DMS153 treated with DMSO at 0.1 percent for 48 hours (cell line): Measurements from ENCODE around the gene PSMC5.
"Not testable (repeated sequence)": the region's sequence is repeated elsewhere in the genome, so short reads cannot be mapped to it uniquely, and the experiment has no call there.

Experiments
- DNase-seq: peaks from one replicate; lab custom pipeline; 2025; ENCODE audit not compliant: unreplicated experiment; lab: John Stamatoyannopoulos, UW

PSMC5 gene

DNA sequence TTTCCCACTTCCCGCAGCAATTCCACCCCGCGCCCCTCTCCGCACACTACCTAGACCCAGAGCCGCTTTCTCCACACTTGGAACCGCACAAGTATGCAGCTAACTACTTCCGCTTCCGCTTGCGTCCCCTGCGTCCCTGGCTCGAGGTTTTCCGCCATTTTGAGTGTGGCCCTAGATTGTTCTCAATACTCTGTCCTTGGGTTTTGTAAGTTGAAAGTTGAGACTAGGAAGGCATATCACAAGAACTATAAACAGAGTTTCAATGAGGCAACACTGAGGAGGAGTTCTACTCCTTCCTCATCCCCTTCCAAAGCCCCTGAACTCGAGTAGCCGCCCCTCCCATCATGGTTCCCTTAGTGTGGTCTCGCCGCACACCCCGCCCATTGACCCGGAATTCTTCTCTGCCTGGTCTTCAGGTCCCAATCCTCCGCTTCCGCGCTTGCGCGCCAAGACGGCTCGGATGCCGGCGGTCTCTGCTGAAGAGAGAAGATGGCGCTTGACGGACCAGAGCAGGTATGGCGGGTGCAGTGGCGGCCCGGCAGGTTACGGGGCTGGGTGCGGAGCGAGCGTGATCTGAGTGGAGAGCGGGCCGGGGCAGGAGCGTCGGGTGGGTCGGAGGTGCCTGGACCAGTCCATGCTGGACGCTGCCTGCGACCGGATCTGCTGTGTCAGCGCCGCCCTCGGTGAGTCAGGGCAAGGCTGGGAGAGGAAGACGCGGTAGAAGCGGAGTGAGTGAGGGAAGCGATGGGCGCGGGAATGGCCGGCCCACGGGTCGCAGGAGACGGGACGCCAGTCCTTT, at the start of gene PSMC5, which contains the start of gene FTSJ3:
Gene PSMC5 (plus strand): TSS at position 430 of the 799 bp plus-strand sequence. CDS start 60 bp downstream, at position 490.
Gene FTSJ3 (minus strand): TSS at position 662 of the 799 bp plus-strand sequence. CDS start 761 bp downstream, outside the sequence.
- DNase-seq: peak; percentile 90

DNA sequence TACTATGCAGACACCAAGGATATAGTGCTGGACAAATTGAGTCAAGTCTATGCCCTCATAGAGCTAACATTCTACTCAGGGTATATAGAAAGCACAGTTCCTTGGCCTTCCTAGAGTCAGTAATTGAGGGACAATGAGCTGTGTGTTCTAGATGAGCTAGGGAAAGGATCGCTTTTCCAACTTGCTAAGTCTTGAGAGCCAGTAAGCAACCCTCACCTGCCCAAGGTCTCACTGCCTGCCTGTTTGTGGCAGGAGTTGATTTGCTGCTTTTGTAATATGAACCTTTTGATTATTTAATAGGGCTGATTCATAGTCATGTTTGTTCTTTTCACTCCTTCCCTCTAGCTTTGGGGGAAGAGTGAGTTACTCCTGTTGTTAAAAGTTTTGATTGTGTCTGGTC, 46.7 kb upstream of the PSMC5 start:
- no peak for DNase-seq

DNA sequence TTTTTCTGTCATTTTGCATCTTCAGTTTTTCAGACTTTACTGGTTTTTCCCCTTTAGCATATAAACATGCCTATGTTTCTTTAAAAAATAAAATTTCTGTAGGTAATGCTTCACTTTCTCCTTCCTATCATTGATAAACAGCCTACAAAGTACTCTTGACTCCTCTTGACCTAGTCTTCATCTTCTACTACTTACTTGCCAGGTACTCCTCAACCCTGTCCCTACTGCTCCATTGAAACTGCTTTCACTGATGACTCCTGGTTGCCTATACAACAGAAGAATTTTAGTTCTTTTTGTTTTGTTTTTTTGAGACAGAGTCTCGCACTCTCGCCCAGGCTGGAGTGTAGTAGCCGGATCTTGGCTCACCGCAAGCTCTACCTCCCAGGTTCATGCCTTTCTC, 46.3 kb upstream of the PSMC5 start:
- no peak for DNase-seq

DNA sequence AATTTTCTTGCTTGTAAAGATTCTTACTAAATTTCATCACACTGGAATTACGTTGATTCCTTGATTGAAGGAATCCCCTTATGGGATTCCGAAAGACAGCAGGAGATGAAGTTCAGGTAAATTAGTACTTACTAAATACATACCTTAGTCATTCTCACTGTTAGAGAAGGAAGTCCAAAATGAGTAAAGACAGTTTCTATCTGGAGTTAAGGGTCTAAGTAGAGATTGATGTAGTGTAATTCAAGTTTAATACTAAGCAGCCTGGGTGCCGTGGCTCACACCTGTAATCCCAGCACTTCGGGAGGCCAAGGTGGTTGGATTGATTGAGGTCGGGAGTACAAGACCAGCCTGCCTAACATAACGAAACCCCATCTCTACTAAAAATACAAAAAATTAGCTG, 43.7 kb upstream of the PSMC5 start:
- no peak for DNase-seq

DNA sequence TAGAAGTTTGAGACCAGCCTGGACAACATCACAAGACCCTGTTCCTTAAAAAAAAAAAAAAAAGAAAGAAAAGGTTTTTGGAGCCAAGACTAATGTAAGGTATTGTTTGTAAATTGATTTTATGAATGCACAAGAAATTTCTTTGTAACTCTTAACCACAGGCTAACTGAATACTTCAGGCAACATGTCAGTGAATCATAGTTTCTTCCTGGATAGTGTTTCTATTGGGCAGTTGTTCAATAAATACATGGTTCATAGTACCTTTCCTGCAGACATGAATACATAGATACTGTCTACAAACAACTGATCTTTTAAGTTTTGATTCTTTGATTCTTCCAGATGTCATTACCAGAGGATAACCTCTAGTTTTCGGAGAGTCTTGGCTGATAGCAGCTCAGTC, 41.7 kb upstream of the PSMC5 start:
- no peak for DNase-seq

DNA sequence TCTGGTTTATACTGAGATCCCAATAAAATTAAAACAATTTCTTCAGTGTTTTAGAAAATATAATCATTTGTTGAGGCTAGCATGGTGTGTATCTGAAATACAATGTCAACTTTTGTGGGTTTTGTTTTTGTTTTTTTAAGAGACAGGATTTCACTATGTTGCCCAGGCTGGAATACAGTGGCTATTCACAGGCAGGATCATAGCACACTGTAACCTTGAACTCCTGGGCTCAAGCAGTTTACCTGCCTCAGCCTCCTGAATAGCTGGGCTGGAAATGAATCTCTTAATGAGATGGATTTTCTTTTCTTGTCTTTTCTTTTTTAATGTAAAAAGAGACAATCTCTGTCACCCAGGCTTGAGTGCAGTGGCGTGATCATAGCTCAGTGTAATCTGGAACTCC, 41.1 kb upstream of the PSMC5 start:
- DNase-seq: no peak

DNA sequence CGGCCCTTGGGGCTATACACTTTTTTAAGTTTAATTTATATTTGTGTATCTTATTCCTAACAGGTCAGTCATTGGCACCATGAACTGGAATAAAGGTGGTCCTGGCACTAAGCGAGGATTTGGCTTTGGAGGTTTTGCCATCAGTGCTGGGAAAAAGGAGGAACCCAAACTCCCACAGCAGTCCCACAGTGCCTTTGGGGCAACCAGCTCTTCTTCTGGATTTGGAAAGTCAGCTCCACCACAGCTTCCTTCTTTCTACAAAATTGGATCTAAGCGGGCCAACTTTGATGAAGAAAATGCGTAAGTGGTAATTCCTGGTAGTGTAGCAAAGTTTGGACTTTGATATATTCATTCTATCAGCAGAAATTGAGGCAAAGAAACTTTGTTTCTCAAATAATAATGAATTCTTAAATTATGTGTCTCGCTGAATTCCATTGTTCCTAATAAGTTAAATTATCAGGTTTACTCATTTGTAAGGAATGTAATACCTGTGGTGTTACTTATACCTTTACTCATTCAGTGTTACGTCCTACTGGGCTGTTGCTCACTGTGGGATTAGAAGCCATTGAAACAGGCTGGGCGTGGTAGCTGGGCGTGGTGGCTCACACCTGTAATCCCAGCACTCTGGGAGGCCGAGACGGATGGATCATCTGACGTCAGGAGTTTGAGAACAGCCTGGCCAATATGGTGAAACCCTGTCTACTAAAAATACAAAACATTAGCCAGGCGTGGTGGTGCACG, 40.1 kb upstream of the PSMC5 start:
- no peak for DNase-seq

DNA sequence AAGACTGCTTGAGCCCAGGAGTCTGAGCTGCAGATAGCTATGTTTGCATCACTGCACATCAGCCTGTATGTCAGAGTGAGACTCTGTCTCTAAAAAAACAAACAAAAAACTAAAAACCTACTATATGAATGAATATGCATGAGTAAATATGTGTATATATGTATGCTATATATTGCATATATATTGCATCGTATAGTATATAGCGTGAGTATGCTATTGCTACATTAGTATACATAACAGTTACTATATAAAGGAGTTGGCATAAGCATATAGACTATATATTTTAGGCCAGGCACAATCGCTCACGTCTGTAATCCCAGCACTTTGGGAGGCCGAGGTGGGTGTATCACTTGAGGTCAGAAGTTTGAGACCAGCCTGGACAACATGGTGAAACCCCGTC, 37.2 kb upstream of the PSMC5 start:
- no peak for DNase-seq

DNA sequence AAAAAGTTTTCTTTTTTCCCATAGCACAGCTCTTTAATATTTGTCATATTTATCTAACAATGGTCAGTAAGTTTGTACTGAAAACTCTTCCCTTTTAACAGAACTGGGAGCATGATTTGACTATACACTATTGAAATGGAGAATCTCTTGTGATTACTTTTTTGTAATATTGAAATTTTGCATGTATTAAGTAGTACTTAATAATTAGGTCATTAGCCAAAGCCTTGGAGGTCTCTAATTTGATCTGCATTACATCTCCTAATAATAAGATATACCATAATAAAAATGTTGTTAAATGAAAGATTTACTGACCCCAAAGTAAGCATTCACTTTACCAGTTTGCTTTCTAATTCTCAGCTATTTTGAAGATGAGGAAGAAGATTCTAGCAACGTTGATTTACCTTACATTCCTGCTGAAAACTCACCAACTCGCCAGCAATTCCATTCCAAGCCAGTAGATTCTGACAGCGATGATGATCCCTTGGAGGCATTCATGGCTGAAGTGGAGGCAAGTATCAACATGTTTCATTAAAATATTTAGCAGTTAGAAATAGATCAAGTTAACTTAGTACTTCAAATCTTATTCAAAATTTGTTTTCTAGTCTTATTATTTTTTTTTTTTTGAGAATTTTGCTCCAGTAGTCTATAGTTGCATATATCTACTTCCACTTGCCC, 35.0 kb upstream of the PSMC5 start:
- no peak for DNase-seq

DNA sequence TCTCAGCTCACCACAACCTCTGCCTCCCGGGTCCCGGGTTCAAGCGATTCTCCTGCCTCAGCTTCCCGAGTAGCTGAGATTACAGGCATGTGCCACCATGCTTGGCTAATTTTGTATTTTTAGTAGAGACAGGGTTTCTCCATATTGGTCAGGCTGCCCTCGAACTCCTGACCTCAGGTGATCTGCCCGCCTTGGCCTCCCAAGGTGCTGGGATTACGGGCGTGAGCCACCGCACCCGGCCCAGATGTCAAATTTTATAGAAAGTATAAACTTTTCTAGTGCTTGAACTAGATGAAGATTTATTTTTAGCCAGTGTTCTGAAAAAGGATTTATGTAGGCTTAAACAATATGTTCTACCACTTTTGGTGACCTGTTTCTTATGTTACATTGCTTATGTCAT, 30.9 kb upstream of the PSMC5 start:
- not testable (repeated sequence) for DNase-seq

DNA sequence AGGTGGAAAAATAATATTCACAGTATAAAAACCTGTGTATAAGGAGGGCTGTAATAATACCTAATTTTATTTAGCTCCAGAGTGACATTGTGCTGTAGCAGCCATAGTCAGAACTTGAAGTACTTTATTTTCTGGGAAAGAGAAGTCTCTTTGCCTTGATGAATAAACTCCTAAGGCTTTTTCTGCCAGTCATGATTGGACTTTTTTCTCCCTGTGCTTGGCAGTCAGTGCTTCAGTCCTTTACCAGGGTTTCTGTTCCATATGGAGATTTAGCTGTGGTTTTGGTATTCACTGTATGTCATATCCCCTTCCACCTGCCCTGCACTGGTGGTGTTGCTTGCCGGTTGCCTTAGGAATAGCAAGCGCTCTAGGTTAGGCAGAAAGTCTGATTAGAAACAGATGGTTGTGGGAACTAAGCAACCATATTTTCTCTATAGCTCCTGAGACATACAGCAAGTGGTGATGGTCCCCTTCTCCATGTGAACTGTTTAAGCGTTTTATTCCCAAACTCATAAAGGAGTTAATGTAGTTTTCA, 28.6 kb upstream of the PSMC5 start:
- DNase-seq: no peak

DNA sequence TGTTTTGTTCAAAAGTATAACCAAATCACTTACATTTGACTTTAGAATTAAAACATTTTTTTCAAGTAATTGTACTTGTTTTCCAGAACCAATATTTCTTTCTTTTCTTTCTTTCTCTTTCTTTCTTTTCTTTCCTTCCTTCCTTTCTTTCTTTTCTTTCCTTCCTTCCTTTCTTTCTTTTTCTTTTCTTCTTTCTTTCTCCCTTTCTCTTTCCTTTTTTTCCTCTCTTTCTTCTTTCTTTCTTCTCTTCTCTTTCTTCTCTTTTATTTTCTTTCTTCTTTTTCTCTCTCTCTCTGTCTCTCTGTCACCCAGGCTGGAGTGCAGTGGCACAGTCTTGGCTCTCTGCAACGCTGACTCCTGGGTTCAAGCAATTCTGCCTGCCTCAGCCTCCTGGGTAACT, 26.4 kb upstream of the PSMC5 start:
- DNase-seq: no peak

DNA sequence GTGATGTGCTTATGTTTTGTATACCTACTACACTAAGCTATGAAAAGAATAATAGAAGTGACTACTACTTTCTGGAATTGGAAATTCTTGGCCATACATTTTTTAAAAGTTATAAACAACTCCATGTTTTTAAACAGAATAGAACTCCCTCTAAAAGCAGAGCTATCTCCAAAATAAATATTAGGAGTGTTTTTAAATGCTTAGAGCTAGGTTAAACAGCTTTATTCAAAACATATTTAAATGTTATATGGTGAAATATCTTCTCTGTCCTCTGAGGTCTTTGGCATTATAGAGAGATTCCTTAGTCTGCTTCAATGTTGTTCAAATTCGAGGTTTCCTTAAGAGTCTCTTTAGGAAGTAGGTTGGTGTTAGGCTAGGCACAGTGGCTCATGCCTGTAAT, 22.9 kb upstream of the PSMC5 start:
- no peak for DNase-seq

DNA sequence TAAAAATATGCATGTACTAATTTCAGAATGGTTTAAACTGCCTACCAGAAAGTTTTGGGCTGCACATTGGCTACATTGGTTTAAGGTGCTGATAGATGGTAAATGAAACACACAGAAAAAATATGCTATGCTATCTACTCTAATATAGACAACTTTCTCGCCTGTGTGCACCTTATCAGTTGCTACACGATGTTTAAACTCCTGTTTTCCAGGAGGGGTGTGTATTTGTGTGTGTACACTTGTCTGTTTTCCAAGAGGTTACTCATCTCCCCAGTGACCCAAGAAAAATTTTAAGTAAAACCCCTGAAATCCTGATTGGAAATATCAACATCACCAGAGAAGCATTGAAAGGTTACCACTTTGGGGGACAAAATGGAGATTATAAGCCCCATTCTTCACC, 21.6 kb upstream of the PSMC5 start:
- no peak for DNase-seq

DNA sequence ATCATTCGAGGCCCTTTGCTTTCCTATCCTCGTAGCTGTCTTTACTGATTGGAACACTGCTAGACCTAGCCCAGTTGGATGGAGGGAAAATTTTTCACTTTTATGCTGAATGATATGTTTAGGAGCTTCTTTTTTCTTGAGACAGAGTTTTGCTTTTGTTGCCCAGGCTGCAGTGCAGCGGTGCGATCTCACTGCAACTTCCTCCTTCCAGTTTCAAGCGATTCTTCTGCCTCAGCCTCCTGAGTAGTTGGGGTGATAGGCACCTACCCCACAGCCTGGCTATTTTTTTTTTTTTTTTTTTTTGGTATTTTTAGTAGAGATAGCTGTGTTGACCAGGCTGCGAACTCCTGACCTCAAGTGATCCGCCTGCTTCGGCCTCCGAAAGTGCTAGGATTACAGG, 17.3 kb upstream of the PSMC5 start:
- DNase-seq: no peak

DNA sequence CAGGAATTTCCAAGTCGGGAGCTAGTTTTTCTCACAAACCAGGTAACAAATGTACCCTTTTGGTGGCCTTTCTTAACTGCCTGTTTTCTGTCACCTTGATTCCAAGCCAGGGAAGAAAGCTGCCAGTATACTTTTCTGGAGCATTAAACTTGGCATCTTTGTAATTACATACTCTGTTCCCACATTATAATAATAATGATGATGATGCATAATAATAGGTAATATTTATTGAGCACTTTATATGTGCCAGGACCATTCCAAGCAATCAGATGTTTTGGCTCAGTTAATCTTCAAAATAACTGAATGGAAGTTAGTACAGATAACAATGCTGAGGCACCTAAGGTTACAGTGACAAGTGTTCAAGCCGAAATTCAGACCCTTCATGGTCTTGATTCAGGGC, 11.1 kb upstream of the PSMC5 start:
- no peak for DNase-seq

DNA sequence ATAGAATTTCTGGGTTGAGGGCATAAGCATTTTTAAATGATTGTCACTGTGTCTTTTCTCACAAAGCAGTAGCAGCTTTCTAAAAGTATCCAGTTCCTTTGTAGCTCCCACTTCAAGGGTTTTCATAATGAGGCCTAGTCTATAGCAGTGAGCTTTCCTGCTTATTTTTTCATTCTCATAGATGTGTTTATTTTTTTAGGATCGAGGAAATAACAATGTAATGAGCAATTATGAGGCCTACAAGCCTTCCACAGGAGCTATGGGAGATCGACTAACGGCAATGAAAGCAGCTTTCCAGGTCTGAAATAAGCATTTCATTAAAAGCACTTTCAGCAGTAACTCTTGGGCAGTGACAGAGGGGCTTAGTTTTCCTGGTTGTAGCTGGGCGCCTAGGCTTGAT, 10.6 kb upstream of the PSMC5 start:
- DNase-seq: no peak

DNA sequence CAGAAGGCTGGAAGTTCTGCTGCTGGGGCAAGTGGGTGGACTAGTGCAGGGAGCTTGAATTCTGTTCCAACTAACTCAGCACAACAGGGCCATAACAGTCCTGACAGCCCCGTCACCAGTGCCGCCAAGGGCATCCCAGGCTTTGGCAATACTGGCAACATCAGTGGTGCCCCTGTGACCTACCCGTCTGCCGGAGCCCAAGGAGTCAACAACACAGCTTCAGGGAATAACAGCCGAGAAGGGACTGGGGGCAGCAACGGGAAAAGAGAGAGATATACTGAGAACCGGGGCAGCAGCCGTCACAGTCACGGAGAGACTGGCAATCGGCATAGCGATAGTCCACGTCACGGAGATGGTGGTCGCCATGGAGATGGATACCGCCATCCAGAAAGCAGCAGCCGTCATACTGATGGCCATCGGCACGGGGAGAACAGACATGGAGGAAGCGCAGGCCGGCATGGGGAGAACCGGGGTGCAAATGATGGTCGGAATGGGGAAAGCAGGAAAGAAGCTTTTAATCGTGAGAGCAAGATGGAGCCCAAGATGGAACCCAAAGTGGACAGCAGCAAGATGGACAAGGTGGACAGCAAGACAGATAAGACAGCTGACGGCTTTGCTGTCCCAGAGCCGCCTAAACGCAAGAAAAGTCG, 9.4 kb upstream of the PSMC5 start:
- no peak for DNase-seq

DNA sequence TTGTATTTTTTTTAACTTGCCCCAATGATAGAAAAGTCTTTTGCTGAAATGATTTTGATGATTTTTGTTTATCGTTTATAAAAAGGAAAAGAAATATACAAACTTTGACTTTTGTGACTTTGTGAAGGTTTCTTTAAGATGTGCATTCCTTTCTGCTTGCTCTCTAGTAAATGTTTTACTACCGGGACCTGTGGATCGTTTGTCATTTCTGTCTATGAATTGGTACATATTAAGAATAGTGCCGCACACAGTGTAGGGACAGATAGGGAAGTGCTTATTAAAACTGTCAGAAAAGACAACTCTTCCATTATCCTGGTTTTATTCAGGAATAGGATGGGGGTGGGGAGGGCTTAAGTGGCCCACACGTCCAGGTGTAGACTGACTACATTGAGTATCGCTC, 8.1 kb upstream of the PSMC5 start:
- DNase-seq: no peak

DNA sequence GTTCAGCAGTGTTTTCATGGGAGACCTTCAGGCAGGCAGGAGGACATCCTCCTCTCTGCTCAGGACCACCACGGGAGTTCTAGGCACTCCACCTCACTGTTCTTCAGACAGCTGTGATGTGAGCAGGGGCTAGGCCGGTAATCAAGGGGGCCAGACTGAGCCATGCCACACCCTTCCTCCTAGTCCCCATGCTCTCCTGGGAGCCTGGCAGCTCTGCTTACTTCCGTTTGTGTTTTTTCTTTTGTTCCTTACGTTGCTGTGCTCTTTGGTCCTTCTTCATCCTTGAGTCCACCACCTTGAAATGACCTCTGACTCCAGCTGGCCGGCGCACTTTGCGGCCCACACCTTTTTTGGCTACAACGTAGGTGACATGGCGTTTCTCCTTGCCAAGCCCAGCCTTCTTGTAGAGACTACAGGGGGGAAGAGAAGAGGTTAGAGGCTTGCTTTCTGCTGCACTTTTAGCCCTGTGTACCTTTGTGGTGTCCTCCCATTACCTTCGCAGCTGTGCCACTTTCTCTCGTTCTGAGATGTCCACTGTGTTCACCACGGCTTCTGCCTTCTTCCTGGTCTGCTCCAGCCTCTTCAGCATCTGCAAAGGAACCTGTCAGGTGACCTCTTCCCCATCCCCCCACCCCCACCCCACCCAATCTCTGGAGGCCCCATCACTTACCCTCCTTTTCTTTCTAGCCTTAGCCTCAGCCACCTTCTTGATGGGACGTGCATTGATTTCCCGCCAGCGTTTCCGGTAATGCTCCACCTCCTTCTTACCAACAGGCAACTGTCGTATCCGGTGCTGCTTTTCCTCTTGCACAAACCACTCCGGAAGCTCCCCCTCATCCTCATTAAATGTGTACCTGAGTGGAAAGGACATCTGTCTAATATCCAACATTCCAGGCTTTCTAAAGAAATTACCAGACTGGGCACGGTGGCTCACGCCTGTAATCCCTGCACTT, 7.4 kb upstream of the PSMC5 start:
- no peak for DNase-seq
